Endothelial cell (in vitro differentiated cells): ENCODE results near the gene CPA5. TPM values are rescaled to one million over a fixed set of nuclear protein-coding genes. Genes with fewer than 3 reads are reported as not detected.

Experiments
- DNase-seq: peaks from one replicate; pipeline ENCODE4 v3.0.0; 2021; ENCODE audit warnings: low spot score
- H3K27ac Mint-ChIP-seq: one replicate; pipeline ENCODE4 v1.8.0; 2021; ENCODE audit warnings: mixed read lengths, inconsistent platforms; ENCODE audit not compliant: unreplicated experiment
- H3K27me3 Mint-ChIP-seq: one replicate; pipeline ENCODE4 v1.8.0; 2021; ENCODE audit warnings: mild to moderate bottlenecking, moderate library complexity, mixed read lengths, inconsistent platforms; ENCODE audit not compliant: unreplicated experiment
- H3K36me3 Mint-ChIP-seq: one replicate; pipeline ENCODE4 v1.8.0; 2021; ENCODE audit warnings: mild to moderate bottlenecking, low read depth, mixed read lengths, inconsistent platforms; ENCODE audit not compliant: unreplicated experiment
- H3K4me1 Mint-ChIP-seq: one replicate; pipeline ENCODE4 v1.8.0; 2021; ENCODE audit warnings: mild to moderate bottlenecking, mixed read lengths, inconsistent platforms; ENCODE audit not compliant: unreplicated experiment
- H3K4me3 Mint-ChIP-seq: one replicate; pipeline ENCODE4 v1.8.0; 2021; ENCODE audit warnings: mild to moderate bottlenecking, mixed read lengths, inconsistent platforms; ENCODE audit not compliant: unreplicated experiment
- H3K9me3 Mint-ChIP-seq: one replicate; pipeline ENCODE4 v1.8.0; 2021; ENCODE audit warnings: mixed read lengths, inconsistent platforms; ENCODE audit not compliant: unreplicated experiment
- total RNA-seq: library from RNA; stranded (reverse); fragmentation: NEBNext Ultra II Directional; extraction: Animal tissue kit (Norgen Biotek cat#: 25700); gene quantifications from one replicate; pipeline ENCODE4 v1.2.1, GENCODE V29; 2021; ENCODE audit not compliant: unreplicated experiment
- TF ChIP-seq, protein P1 (sequence below): fragments of 200-600 bp; sonication (generic); IDR thresholded peaks from one replicate; pipeline ENCODE4 v1.5.0; 2021; ENCODE audit warnings: antibody characterized with exemption; ENCODE audit not compliant: unreplicated experiment

CPA5 gene
- total RNA-seq, 1 donor from 2014 or later, result not detected

- Mint-ChIP-seq H3K4me3 (no peak overlapping the region), H3K9me3 (no peaks in the 10 kb centered on the region), H3K27me3 (peaks cover 8% of the 10 kb centered on the region), H3K27ac (no peak overlapping the region), H3K4me1 (no peaks in the 10 kb centered on the region), H3K36me3 (peaks cover 3% of the 10 kb centered on the region)
- TF ChIP-seq, protein P1, sequence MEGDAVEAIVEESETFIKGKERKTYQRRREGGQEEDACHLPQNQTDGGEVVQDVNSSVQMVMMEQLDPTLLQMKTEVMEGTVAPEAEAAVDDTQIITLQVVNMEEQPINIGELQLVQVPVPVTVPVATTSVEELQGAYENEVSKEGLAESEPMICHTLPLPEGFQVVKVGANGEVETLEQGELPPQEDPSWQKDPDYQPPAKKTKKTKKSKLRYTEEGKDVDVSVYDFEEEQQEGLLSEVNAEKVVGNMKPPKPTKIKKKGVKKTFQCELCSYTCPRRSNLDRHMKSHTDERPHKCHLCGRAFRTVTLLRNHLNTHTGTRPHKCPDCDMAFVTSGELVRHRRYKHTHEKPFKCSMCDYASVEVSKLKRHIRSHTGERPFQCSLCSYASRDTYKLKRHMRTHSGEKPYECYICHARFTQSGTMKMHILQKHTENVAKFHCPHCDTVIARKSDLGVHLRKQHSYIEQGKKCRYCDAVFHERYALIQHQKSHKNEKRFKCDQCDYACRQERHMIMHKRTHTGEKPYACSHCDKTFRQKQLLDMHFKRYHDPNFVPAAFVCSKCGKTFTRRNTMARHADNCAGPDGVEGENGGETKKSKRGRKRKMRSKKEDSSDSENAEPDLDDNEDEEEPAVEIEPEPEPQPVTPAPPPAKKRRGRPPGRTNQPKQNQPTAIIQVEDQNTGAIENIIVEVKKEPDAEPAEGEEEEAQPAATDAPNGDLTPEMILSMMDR, result no peak
- DNase-seq, result no peak
These were observed 44.8 kb upstream of the CPA5 start for GRCh38 chr7:130299866-130300265.

DNA sequence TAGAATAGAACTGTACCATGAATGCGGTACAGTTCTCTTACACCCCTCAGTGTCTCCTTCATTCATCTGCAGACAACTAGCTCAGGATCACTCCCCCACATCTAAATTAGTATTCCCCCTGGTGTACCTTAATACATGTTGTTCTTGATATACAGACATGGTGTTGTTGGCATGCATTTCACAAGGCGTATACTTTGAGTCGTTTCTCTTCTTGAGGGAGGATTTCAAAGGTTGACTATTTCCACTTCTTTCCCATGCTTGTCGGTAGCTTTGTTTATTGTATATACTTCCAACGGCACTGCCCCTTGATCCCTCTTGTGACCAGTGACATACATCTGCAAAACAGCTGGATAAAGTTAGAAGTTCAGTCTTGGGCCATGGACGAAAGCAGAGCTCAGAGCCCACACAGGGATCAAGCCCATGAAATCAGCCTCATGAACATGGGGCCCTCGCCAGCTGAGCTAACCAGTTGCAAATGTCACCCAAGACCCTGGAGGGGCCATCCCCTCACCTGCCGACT lies 43.1 kb upstream of the CPA5 start:
- H3K4me1 Mint-ChIP-seq, result no peaks in the 10 kb centered on the region
- TF ChIP-seq, protein P1, result no peak
- no peaks in the 10 kb centered on the region for H3K9me3 Mint-ChIP-seq
- H3K36me3 Mint-ChIP-seq, result no peaks in the 10 kb centered on the region
- no peak for DNase-seq
- H3K4me3 Mint-ChIP-seq, result no peak overlapping the region
- H3K27ac Mint-ChIP-seq, result no peak overlapping the region
- H3K27me3 Mint-ChIP-seq, result peaks cover 1% of the 10 kb centered on the region

DNA sequence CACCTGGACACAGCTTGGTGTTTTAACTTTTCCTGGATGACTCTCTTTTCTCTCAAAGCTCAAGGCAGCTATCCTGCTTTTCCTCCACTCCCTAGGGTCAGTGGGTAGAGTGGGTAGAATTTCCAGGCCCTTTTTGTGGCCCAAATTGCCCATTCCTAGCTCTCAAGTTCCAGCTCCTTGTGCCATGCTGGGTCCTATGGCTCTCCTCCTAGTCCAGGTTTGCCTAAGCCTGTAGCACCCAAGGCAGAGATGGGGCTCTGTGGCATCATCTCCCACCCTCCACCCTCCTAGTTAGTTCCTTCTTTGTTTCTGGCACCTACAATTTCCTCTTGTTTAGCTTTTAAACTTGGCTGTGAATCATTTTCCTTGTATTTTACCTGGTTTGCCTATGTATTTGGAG lies 42.0 kb upstream of the CPA5 start:
- TF ChIP-seq, protein P1, result no peak
- H3K4me3 Mint-ChIP-seq, result no peak overlapping the region
- peaks cover 1% of the 10 kb centered on the region for H3K27me3 Mint-ChIP-seq
- DNase-seq, result no peak
- no peaks in the 10 kb centered on the region for H3K9me3 Mint-ChIP-seq
- H3K27ac Mint-ChIP-seq, result no peak overlapping the region
- H3K4me1 Mint-ChIP-seq, result no peaks in the 10 kb centered on the region
- H3K36me3 Mint-ChIP-seq, result no peaks in the 10 kb centered on the region

- no peak for DNase-seq
- TF ChIP-seq, protein P1, result no peak
- H3K9me3 Mint-ChIP-seq, result no peaks in the 10 kb centered on the region
- no peaks in the 10 kb centered on the region for H3K36me3 Mint-ChIP-seq
- no peak overlapping the region for H3K4me3 Mint-ChIP-seq
- peaks cover 1% of the 10 kb centered on the region for H3K27me3 Mint-ChIP-seq
- H3K4me1 Mint-ChIP-seq, result no peaks in the 10 kb centered on the region
- no peak overlapping the region for H3K27ac Mint-ChIP-seq
These were observed 41.5 kb upstream of the CPA5 start for GRCh38 chr7:130303127-130303526.

DNA sequence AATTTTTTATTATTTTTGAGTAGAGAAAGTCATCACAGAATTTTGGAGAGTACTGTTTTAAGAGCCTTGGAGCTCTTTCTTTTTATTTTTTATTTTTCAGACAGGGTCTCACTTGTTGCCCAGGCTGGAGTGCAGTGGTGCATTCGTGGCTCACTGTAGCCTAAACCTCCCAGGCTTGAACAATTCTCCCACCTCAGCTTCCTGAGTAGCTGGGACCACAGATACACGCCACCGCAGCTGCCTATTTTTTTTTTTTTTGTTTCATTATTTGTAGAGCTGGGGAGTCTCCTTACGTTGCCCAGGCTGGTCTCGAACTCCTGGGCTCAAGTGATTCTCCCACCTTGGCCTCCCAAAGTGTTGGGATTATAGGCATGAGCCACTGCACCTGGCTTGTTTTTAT lies 41.1 kb upstream of the CPA5 start:
- Mint-ChIP-seq H3K27me3 (peaks cover 1% of the 10 kb centered on the region), H3K4me1 (no peaks in the 10 kb centered on the region), H3K9me3 (no peaks in the 10 kb centered on the region), H3K27ac (no peak overlapping the region), H3K36me3 (no peaks in the 10 kb centered on the region), H3K4me3 (no peak overlapping the region)
- TF ChIP-seq, protein P1, result no peak
- DNase-seq, result no peak
